SW480 (cell line): Measurements from ENCODE around the gene ALCAM.

Experiments used
- DNase-seq: peaks from one replicate; pipeline ENCODE4 v3.0.0-alpha.2; 2016; ENCODE audit warnings: low spot score

ALCAM gene

DNA sequence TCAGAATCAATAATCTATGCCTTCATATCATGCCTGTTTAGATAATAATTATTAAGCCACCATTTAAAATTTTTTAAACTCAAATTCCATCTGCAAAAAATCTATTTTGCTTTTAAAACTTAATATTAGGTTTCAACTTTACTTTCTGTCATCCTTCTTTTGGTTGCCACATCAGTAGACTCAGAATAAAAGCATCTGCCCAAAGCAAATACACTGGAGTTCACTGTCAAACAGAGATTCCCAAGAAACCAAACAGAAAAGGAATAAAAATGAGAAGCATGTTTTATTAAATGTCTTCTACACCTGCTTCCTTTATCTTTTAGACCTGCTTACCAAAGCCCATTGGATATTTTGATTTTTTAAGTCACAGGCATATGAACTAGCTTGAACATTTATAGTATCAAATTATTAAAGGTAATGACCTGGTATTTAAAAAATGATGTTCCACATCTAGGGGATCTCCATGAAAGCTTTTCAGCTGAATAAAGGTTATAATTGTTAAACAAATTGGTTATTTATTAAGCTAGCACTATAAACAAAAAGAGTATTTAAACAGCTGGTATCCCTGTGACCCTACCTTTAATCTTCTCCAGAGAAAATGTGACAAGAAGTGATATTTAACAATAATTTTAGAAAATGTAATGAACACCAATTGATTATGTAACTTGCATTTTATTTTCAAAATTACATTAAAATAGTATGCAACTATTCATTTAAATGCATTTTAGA, 62.5 kb downstream of the ALCAM start:
- DNase-seq: no peak

DNA sequence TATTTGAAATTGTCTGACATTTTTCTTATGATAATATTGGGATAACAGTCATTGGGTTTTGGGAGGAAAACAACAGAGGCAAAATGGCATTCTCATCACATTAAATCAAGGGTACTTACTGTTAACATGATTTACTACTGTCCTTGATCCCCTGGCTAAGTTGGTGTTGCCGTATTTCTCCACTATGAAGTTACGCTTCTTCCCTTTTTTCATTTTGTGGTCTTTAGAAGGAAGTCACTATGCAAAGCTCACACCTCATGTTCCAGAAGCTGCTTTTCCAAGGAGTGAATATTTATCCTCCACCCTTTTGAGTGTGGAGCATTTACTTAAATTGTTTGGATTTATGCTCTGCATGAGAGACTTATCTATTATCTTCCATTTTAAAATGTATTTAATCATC, 63.7 kb downstream of the ALCAM start:
- no peak for DNase-seq

GRCh38 chr3:105431200-105431599, 64.5 kb downstream of the ALCAM start:
- no peak for DNase-seq

DNA sequence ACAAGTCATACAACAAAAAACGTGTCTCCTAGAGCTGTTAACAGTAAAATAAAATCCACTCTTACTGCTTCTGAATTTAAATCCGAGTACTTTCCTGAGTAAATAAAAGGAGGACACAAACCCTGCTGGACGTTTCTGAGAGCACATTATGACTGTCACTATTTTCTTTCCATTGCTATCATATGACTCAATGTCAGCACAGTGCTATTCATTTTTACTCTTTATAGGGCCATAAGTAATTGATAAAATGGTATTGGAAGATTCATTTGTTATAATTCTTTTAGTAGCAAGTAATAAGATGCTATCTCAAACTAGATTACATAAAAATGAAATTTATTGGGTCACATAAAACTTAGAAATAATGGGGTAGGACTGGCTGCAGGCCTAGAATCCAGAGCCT, 68.6 kb downstream of the ALCAM start:
- DNase-seq: no peak

- DNase-seq: no peak
Measured at GRCh38 chr3:105436687-105437086, 70.0 kb downstream of the ALCAM start.

- no peak for DNase-seq
Measured at GRCh38 chr3:105440113-105440512, 73.4 kb downstream of the ALCAM start.

DNA sequence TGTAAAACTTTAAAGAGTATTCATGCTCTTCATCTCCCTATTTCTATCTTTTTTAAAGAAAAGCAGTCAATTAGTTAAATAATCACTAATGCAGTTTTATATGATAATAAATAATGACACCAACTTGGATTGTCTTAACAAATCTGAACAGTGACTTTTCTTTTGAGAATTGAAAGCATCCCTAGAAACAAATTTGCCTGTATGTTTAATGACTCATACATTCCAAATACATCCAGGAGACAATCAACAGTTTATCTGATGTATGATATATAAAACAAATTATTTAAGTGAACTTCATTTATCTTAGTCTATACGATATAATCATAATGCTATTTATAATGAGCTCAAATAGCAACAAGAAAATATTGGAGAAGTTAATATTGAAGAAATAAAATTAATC, 78.0 kb downstream of the ALCAM start:
- DNase-seq: no peak

- DNase-seq: no peak
Measured at GRCh38 chr3:105448338-105448982, 81.8 kb downstream of the ALCAM start.

DNA sequence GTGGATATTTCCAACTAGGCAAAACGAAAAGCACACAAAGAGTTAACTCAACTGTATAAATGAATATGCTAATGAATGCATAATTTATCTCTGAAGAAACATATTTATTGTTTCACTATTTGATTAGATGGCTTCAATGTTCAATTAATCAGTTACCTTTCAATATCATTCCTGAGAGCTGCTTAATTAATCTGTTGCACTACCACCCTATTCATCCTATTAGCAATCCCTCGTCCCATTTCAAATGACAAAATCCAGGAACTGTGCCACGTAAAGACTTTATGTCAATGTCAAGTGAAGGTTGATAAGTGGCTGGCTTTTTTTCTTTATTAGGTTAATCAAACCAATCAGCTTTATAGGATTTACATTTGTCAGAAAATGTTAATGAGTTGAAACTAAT, 82.7 kb downstream of the ALCAM start:
- DNase-seq: no peak

GRCh38 chr3:105456017-105456416, 89.3 kb downstream of the ALCAM start:
- DNase-seq: no peak

- no peak for DNase-seq
Measured at GRCh38 chr3:105458518-105459215, 92.0 kb downstream of the ALCAM start.

GRCh38 chr3:105459566-105460290, 93.0 kb downstream of the ALCAM start:
- no peak for DNase-seq

DNA sequence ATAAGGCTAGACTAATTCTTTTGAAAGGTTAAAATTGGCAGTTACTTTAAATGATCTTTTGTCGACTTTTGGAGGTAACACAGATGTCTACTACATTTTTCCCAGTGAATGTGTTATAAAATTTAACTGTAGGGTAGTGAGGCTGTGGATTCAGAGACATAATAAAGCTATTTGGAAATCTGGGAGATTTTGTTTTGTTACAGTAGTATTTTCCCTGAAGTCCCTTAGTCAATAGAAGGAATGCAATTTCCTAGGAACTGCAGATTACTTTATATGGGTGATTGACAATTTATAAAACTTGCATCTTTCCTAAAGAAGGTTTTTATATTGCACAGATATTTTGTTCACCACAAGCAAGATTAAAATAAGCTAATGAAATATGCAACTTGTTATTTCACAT, 96.9 kb downstream of the ALCAM start:
- DNase-seq: no peak

DNA sequence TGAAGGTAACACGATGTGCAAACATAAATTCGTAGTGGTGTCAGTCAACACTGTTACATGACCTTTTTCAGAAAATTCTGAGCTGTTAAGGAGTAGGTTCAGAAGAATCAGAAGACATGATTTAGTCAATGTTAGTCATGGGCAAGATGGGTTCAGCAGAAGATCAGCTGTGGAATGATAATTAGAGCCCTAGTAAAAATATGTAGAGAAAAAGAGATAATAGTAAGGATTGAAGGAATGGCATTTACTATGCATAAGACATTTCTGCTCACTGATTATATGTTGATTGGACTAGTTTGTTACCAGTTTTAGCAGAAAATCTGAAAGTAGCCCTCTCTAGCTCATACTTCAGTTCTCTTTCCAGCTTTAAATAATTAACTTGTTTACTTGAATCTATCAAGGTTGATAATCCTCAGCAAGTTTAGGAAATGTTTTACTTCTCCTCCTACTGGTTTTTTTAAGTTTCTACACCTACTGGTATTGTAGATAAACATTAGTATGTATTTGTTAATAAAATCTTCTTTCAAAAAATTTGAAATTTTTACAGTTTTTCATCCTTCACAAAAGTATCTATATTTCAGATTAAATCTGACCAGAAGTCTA, 98.6 kb downstream of the ALCAM start:
- DNase-seq: no peak

GRCh38 chr3:105466072-105466471, 99.4 kb downstream of the ALCAM start:
- no peak for DNase-seq

DNA sequence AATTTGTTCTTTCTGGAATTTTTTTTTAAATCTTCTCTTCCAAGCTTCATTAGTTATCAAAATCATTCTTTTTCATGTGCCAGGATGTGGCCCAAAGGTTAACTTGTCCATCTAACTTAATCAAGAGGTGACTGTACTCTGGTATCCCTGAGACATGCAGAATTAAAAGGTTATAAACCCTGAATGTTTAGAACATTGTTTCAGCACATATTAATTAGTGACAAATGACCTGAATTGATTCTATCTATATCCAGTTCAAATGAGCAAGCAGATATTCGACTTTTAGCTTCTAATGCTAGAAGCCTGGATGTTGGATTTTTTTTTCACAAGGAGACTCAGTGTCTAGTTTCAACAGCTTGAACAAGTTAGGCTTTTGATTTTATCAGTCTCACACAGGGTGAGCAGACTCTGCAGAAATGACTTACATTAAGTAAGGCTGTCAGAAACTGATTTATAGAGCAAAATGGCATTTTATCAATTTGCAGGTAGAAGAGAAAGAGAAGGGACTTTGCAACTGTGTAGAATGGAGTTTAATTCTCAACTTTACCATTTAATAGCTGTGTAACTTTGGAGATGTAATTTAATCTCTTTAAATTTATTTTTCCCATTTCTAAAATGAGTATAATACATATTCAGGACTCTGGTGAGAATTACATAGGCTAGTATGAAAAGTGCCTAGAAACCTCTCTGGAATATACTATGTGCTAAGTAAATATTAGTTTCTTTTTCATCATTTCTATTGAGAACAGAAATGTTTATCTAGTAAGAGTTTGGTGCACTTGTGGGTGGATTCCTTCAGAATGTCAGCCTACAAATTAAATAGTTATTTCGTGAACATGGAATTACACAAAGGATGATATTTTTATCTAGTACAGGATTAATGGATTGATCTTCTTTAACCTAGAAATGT, 100.0 kb downstream of the ALCAM start:
- DNase-seq: no peak

- no peak for DNase-seq
Measured at GRCh38 chr3:105470851-105471250, 104.1 kb downstream of the ALCAM start.

DNA sequence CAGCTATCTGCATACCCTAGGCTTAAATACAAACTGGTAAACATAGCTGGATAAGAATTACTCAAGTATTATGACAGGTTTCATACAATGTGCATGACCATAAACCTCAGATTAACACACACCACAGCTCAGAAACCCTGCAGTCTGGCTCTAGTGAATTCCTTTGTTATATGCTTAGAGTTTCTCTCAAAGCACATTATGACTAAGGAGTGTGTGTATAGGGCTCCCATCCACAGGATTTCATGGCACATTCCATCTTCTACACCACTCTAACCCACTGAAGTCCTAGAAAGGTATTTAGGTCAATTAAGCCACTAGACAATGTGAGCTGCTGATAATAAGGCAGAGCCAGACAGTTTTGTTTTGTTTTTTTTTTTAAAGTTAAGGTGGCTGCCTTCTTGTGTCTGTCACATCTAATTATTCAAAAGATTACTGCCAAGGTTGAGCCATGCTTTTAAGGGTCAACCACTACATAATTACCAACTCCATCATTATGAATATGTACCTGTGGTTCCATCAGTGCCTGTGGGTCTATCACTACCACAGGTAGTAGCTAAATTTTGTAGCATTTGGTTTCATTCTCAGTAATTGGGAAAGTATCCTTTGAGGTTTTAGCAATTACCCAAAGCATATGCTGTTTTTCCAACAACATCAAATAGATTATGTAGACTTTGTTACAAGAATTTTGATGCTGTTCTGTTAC, 107.0 kb downstream of the ALCAM start:
- no peak for DNase-seq

DNA sequence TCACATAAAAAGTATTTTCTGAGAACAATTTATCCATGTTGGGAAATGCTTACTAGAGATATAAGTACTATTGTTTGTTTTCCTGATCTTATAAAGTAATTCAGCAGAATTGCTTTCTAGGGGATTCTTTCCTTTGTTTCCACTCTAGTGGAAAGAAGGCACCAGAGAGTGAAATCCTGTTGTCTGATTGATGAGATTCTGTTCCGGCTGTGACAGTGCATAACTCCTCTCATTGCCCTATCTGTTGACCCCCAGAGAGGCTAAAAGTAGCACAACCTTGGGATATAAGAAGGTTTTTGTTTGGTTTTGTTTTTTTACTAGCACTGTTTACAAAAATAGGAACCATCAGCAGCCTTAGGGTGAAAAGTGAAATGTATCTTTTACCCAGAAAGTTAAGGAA, 114.1 kb downstream of the ALCAM start:
- no peak for DNase-seq

DNA sequence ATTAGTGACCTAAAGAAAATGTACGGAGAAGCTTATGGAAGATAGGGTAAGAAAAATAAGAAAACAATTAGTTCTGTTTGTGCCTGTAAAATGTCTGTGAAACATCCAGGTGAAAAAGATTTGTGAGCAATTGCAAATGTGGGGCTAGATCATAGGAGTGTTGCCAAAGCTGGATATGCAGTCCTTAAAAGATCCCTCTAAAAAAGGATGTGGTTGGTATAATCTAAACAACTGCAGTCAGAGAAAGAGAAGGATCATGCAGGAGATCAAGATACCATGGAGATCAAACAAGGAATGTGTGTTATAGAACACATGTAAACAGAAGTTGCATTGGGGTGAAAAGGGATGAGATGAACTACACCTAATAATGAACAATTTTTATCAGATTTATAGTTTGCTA, 116.8 kb downstream of the ALCAM start:
- no peak for DNase-seq

- DNase-seq: no peak
Measured at GRCh38 chr3:105490045-105490444, 123.3 kb downstream of the ALCAM start.
